ENCODE results near the gene RFK.

DNA sequence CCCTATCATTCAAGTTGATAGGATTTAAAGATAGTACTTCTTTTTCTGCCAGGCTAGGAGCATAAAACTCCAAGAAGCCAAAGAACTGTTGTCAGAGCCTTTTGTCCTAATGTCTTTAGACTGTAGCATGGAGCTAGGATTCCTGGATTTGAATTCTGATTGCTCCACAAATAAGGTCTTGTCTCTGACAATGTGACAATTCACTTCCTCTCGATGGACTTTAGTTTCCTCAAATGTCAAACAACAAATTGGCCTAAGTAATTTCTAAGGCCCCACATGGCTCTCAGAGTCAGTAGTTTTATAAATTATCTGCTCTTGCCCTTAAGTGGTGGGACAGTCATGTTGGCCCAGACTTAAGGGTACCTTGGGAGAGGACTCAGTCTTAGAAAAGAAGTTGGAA is 36.7 kb downstream of the RFK start:
- TF ChIP-seq, protein P1, sequence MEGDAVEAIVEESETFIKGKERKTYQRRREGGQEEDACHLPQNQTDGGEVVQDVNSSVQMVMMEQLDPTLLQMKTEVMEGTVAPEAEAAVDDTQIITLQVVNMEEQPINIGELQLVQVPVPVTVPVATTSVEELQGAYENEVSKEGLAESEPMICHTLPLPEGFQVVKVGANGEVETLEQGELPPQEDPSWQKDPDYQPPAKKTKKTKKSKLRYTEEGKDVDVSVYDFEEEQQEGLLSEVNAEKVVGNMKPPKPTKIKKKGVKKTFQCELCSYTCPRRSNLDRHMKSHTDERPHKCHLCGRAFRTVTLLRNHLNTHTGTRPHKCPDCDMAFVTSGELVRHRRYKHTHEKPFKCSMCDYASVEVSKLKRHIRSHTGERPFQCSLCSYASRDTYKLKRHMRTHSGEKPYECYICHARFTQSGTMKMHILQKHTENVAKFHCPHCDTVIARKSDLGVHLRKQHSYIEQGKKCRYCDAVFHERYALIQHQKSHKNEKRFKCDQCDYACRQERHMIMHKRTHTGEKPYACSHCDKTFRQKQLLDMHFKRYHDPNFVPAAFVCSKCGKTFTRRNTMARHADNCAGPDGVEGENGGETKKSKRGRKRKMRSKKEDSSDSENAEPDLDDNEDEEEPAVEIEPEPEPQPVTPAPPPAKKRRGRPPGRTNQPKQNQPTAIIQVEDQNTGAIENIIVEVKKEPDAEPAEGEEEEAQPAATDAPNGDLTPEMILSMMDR (IDR thresholded peaks at IDR 0.05): no peak
- TF ChIP-seq POLR2AphosphoS5 (IDR thresholded peaks at IDR 0.05) (no peak), EP300 (IDR thresholded peaks at IDR 0.05) (no peak)

All from sigmoid colon (tissue), 4 donors.